K562 (cell line): ENCODE measurements around the gene TMEM50B. TPM values are rescaled to one million over a fixed set of nuclear protein-coding genes. Genes with fewer than 3 reads are reported as not detected.

ENCODE experiments used
- ATAC-seq: fragments of 200-7000 bp; cut with Tn5 transposase; 3 replicates; pipeline ENCODE4 v1.9.1; 2020; ENCODE audit warnings: moderate library complexity
- BruUV-seq: library from RNA; stranded (reverse); fragments of 400-500 nt; replicated peaks from 2 replicates; lab custom pipeline; 2021; lab: Mats Ljungman, UMichigan
- CTCF ChIA-PET: fragments of 300-600 bp; formaldehyde crosslinking; extraction: SDS; loops from one replicate; lab custom pipeline; 2021; ENCODE audit warnings: low intra/inter-chr PET ratio; lab: Yijun Ruan, JAX
- POLR2A ChIA-PET: fragments of 300-600, 350-650 bp; sonication (Branson Sonifier 250); formaldehyde crosslinking; extraction: SDS; loops from one replicate; lab custom pipeline; 2021; ENCODE audit warnings: antibody characterized with exemption, inconsistent platforms; lab: Yijun Ruan, JAX
- DNase-seq, 4 experiments: peaks; one replicate each; pipeline versions ENCODE4 v3.0.0 to v3.0.0-alpha.2; 2011 to 2018; ENCODE audit warnings: low spot score in 3 of 4, mixed read lengths in 3 of 4; ENCODE audit errors: extremely low read depth in 1 of 4
- FAIRE-seq: peaks from 2 replicates; lab custom pipeline; 2011; peaks lifted over from hg19 to GRCh38; lab: Jason Lieb, UNC
- H2AFZ ChIP-seq: 2 replicates; pipeline ENCODE4 v1.6.0; 2011; ENCODE audit warnings: low read depth, low read length, control low read depth, inconsistent platforms
- H3K27ac ChIP-seq: fragments of 200-600 bp; 3 replicates; pipeline ENCODE4 v1.8.0; 2011; ENCODE audit warnings: low read depth, mild to moderate bottlenecking, control low read depth, inconsistent platforms, low read length, moderate library complexity, mixed read lengths; ENCODE audit errors: extremely low read depth
- H3K27me3 ChIP-seq, 2 experiments: fragments of 300-600 bp in 1 of 2; 2 replicates in 1 of 2; 3 replicates in 1 of 2; pipeline versions ENCODE4 v1.6.0 to v1.8.0; 2011; ENCODE audit warnings: inconsistent platforms in 2 of 2, low read length in 2 of 2, mild to moderate bottlenecking in 1 of 2, mixed read lengths in 1 of 2, moderate library complexity in 1 of 2; ENCODE audit not compliant: control insufficient read depth in 2 of 2, insufficient read depth in 2 of 2
- H3K36me3 ChIP-seq: fragments of 300-600 bp; 3 replicates; pipeline ENCODE4 v1.8.0; 2011; ENCODE audit warnings: mild to moderate bottlenecking, low read length, inconsistent platforms; ENCODE audit not compliant: control insufficient read depth, insufficient read depth
- H3K4me1 ChIP-seq, 2 experiments: fragments of 200-600 bp in 1 of 2; replicated peaks in 1 of 2; 2 replicates in 1 of 2; 3 replicates in 1 of 2; pipeline versions ENCODE4 v1.5.1 to v1.8.0; 2011; ENCODE audit warnings: inconsistent platforms in 2 of 2, low read length in 2 of 2, mild to moderate bottlenecking in 1 of 2, mixed read lengths in 1 of 2, moderate library complexity in 1 of 2; ENCODE audit not compliant: control insufficient read depth in 2 of 2, insufficient read depth in 2 of 2
- H3K4me2 ChIP-seq: 2 replicates; pipeline ENCODE4 v1.6.1; 2011; ENCODE audit warnings: low read length, control low read depth, inconsistent platforms, mixed read lengths; ENCODE audit not compliant: insufficient read depth
- H3K4me3 ChIP-seq: fragments of 200-600 bp; sonication (generic), shearing (Covaris generic); 2 replicates; pipeline ENCODE4 v1.5.1; 2016; ENCODE audit warnings: control low read depth, inconsistent platforms
- H3K79me2 ChIP-seq: fragments of 200-600 bp; 3 replicates; pipeline ENCODE4 v1.8.0; 2011; ENCODE audit warnings: low read length, inconsistent platforms; ENCODE audit not compliant: control insufficient read depth, insufficient read depth
- H3K9ac ChIP-seq, 2 experiments: 2 replicates each; pipeline versions ENCODE4 v1.6.0 to v1.6.1; 2011; ENCODE audit warnings: low read depth in 2 of 2, low read length in 2 of 2, control low read depth in 1 of 2, inconsistent platforms in 1 of 2, mild to moderate bottlenecking in 1 of 2, mixed read lengths in 1 of 2; ENCODE audit not compliant: insufficient read depth in 1 of 2
- H3K9me1 ChIP-seq: one replicate; pipeline ENCODE4 v1.6.0; 2011; ENCODE audit warnings: inconsistent platforms, mild to moderate bottlenecking, low read length, moderate library complexity; ENCODE audit not compliant: control insufficient read depth, insufficient read depth
- H3K9me3 ChIP-seq: replicated peaks from 2 replicates; pipeline ENCODE4 v1.5.1; 2011; ENCODE audit warnings: low read depth, low read length, inconsistent platforms; ENCODE audit not compliant: control insufficient read depth, insufficient read depth
- H4K20me1 ChIP-seq: replicated peaks from 2 replicates; pipeline ENCODE4 v1.6.1; 2011; ENCODE audit warnings: low read length, inconsistent platforms, mixed read lengths; ENCODE audit not compliant: control insufficient read depth, insufficient read depth
- BACH1 ChIP-seq: fragments of 200-800 bp; sonication (Bioruptor generic); IDR thresholded peaks from 2 replicates; pipeline ENCODE4 v1.6.1; 2016; ENCODE audit warnings: missing genetic modification characterization, missing compliant biosample characterization
- HMG20A ChIP-seq: fragments of 450-650 bp; formaldehyde crosslinking; conservative IDR thresholded peaks from 2 replicates; pipeline ENCODE4 v1.4.0; 2020; ENCODE audit warnings: mild to moderate bottlenecking, mixed read lengths
- STAT5A ChIP-seq: IDR thresholded peaks from 2 replicates; pipeline ENCODE4 v1.6.1; 2012; ENCODE audit warnings: low read length, inconsistent platforms, borderline replicate concordance
- TEAD2 ChIP-seq: fragments of 450-650 bp; IDR thresholded peaks from 2 replicates; pipeline ENCODE4 v1.6.1; 2016; ENCODE audit warnings: missing genetic modification characterization, control low read depth, missing compliant biosample characterization
- ZKSCAN3 ChIP-seq: fragments of 250-450 bp; sonication (Bioruptor Pico); IDR thresholded peaks from 2 replicates; pipeline ENCODE4 v1.4.0; 2020
- WGBS: fragments of 100-300 bp; shearing (Covaris generic); methylation state at CpG from one replicate; pipeline ENCODE4 v1.1.6; 2016; ENCODE audit warnings: low coverage, mixed read lengths; ENCODE audit not compliant: insufficient coverage; ENCODE audit errors: missing lambda C conversion rate; 5-methylcytosine and 5-hydroxymethylcytosine counted together
- in situ Hi-C: fragments of 300-500 bp; cut with MboI; formaldehyde crosslinking; loops from 4 replicates; pipeline ENCODE4 v1.15.0; 2018; ENCODE audit warnings: inconsistent platforms, mixed read lengths
- intact Hi-C: fragments of 100-400 bp; cut with micrococcal nuclease; formaldehyde crosslinking; loops from 2 replicates; pipeline ENCODE4 v1.14.2; 2022
- polyA plus RNA-seq, 8 experiments: library from polyadenylated mRNA; depleted of rRNA in 4 of 8; stranded (reverse) in 5 of 8; unstranded in 3 of 8; fragments of >200 nt; fragmentation: Nextera tagmentation in 2 of 8; fragmentation: Illumina TruSeq in 1 of 8; extraction: Ambion mirVana in 2 of 8; extraction: Trizol in 1 of 8; gene quantifications; 2 replicates each; pipeline versions ENCODE4 v1.2.1 to v1.2.3, GENCODE V29; 2011 to 2014; ENCODE audit warnings: inconsistent platforms in 1 of 8, missing spikeins in 1 of 8
- total RNA-seq, 7 experiments: library from RNA; depleted of rRNA in 6 of 7; stranded (reverse); fragments of >200 nt in 6 of 7; fragmentation: Illumina TruSeq in 2 of 7; extraction: Trizol in 2 of 7; gene quantifications; 2 replicates each; pipeline versions ENCODE4 v1.2.1 to v1.2.3, GENCODE V29; 2011 to 2021; ENCODE audit warnings: low replicate concordance in 1 of 7
- TF ChIP-seq, protein P1 (sequence below), 2 experiments: fragments of 450-650 bp; IDR thresholded peaks; 2 replicates each; pipeline ENCODE4 v1.6.1; 2016; ENCODE audit warnings: mild to moderate bottlenecking in 2 of 2, borderline replicate concordance in 1 of 2, low read depth in 1 of 2, moderate library complexity in 1 of 2

Gene TMEM50B
- total and polyA plus RNA-seq, 9 of the 15 experiments (the other 6 are each of a cell fraction or from before 2014, with no cell fraction given), result 20.5 to 64.6 (median 28.9) TPM

DNA sequence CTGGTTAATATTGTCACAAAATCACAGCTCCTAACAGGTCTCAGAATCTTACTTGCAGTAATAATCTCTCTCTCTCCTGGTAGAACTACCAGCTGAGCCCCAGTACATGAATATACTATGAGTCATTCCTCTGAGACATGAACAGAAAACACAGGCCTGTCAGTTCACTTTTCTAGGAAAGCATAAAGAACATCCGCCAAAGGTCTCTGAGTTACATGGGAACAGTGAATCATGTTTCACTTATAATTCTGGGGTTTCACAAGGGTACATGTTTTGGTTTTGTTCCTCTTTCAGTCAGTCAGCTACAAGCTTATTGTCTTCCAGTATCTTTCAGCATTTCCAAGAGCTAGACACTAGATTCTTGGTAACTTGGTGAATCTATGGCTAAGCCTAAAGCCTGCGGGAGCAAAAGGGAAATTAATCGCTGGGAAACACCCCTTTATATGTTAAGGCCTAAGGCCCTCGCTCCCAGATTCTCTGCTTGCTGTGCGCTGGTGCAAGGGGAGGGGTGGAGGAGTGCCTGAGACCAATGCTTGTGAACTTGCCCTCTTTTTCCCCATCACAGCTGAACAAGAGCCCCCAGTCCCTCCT, 44.9 kb downstream of the TMEM50B start:
- ChIA-PET POLR2A (interaction anchor here (0.7 to 1.1 kb wide), 3 partner anchors 11 to 173 kb away, joined by 3 to 6 read pairs (median 3); partner anchors contain the start of gene IFNAR1), CTCF (interaction anchor here (0.6 kb wide), 1 partner anchor 74 kb away, joined by 4 read pairs; no protein-coding TSS in a partner anchor)
- intact Hi-C loops (no loop called here), in situ Hi-C loops (no loop called here)
- Histone ChIP-seq H3K4me1 (peaks cover 0 to 3% of the 10 kb centered on the region in 2 experiments; a peak in 1 of 5 replicates), H2AFZ (no peak overlapping the region), H3K4me3 (no peak overlapping the region), H3K27ac (peak overlapping the region; percentile 11; the same call in 1 of the 3 replicates), H3K79me2 (no peaks in the 10 kb centered on the region), H3K9me1 (no peaks in the 10 kb centered on the region), H3K27me3 (no peaks in the 10 kb centered on the region), H4K20me1 (no peaks in the 10 kb centered on the region), H3K36me3 (peaks cover 67% of the 10 kb centered on the region), H3K9ac (no peak overlapping the region), H3K4me2 (no peak overlapping the region), H3K9me3 (no peaks in the 10 kb centered on the region)
- no TSS peak for BruUV-seq
- 50% methylated on average over 5 of the region's 5 CpGs for WGBS
- ATAC-seq, result peak; percentile 59
- FAIRE-seq, result no peak
- DNase-seq, result peak in 2 of 4 experiments; percentile 53 to 54
- no peak for TF ChIP-seq BACH1 (tag)
- TF ChIP-seq, protein P1, sequence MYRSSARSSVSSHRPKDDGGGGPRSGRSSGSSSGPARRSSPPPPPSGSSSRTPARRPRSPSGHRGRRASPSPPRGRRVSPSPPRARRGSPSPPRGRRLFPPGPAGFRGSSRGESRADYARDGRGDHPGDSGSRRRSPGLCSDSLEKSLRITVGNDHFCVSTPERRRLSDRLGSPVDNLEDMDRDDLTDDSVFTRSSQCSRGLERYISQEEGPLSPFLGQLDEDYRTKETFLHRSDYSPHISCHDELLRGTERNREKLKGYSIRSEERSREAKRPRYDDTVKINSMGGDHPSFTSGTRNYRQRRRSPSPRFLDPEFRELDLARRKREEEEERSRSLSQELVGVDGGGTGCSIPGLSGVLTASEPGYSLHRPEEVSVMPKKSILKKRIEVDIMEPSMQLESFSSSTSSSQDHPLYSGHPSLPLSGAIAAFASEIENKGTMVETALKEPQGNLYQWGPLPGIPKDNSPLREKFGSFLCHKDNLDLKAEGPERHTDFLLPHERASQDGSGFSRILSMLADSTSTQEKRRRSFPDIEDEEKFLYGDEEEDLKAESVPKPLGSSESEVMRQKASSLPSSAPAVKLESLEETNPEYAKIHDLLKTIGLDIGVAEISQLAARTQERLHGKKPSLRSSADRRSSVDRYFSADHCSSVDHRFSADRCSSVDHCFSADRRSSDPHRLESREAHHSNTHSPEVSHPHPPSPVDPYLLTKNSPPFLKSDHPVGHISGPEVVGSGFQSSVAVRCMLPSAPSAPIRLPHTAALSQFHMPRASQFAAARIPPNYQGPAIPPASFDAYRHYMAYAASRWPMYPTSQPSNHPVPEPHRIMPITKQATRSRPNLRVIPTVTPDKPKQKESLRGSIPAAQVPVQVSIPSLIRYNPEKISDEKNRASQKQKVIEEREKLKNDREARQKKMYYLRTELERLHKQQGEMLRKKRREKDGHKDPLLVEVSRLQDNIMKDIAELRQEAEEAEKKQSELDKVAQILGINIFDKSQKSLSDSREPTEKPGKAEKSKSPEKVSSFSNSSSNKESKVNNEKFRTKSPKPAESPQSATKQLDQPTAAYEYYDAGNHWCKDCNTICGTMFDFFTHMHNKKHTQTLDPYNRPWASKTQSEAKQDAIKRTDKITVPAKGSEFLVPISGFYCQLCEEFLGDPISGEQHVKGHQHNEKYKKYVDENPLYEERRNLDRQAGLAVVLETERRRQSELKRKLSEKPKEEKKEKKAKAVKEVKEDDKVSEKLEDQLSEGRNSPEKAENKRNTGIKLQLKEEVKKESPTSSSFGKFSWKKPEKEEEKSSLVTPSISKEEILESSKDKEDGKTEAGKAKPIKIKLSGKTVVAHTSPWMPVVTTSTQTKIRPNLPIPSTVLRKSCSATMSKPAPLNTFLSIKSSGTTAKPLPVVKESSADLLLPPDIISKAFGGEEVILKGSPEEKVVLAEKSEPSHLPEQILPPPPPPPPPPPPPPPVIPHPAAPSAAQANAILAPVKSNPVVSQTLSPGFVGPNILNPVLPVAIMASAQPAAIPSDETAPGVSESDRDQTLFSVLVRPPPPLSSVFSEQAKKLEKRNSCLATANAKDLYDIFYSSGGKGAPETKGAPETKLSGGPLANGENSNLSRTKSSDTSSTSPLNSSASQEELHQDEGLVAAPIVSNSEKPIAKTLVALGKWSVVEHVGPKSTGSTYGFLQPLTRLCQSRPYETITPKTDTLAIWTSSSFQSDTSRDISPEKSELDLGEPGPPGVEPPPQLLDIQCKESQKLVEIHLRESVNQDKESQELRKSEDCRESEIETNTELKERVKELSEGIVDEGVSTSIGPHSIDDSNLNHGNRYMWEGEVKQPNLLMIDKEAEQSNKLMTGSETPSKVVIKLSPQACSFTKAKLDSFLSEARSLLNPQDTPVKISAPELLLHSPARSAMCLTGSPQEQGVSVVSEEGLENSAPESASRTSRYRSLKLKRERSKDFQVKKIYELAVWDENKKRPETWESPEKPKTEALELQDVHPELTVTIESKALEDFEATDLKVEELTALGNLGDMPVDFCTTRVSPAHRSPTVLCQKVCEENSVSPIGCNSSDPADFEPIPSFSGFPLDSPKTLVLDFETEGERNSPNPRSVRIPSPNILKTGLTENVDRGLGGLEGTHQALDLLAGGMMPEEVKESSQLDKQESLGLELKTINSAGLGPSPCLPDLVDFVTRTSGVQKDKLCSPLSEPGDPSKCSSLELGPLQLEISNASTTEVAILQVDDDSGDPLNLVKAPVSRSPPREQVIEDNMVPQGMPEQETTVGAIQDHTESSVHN (IDR thresholded peaks at IDR 0.05; ENCODE audit: borderline replicate concordance in 1 of 2, low read depth in 1 of 2), result peak in 1 of 2 experiments; percentile 53; a peak in 1 of 4 replicates
- no peak for TF ChIP-seq TEAD2 (tag)
- TF ChIP-seq HMG20A, result no peak
- no peak for TF ChIP-seq ZKSCAN3 (CRISPR knock-in tag)
- peak; percentile 53; the same call in 1 of the 2 replicates for TF ChIP-seq STAT5A
